Measurements from ENCODE around the gene CR1.
"Not testable (repeated sequence)": the region's sequence is repeated elsewhere in the genome, so short reads cannot be mapped to it uniquely, and the experiment has no call there.

Gene CR1

DNA sequence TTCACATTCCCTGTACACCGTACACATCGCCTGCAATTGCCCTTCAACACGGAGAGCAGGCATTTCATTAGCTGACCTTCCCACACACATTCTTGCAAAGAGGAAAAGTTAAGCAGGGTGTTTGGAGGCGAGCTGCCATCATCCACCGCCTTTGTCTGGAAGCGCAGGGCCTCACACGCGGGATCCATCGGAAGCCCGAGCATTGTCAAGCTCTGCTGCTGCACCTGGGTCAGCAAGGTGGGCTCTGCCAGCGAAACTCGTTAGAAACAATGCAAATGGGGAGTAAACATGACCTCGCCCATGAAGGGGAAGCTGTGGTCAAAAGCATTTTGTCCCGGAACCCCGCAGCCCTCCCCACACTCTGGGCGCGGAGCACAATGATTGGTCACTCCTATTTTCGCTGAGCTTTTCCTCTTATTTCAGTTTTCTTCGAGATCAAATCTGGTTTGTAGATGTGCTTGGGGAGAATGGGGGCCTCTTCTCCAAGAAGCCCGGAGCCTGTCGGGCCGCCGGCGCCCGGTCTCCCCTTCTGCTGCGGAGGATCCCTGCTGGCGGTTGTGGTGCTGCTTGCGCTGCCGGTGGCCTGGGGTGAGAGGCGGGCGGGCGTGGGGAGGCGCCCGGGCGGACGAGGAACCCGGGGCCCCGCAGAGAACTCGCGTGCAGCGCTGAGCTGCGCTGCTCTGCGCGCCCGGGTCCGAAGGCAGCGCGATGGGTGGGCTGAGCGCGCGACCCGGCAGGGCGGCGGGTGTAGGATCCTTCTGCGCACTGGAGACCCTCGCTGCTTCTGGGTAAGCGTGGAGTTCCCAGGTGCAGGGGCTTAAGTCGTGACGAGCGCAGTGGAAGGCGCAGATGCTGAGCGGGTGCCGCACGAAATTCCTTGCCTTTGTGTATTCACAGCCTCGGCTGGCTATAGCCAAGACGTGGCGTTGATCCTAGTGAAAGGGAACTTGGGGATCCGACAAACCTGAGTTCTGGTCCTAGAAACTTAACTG, at the start of gene CR1:
Gene CR1 (plus strand): TSS at position 357 of the 992 bp plus-strand sequence. CDS start 111 bp downstream, at position 468.
- no peak for DNase-seq

DNA sequence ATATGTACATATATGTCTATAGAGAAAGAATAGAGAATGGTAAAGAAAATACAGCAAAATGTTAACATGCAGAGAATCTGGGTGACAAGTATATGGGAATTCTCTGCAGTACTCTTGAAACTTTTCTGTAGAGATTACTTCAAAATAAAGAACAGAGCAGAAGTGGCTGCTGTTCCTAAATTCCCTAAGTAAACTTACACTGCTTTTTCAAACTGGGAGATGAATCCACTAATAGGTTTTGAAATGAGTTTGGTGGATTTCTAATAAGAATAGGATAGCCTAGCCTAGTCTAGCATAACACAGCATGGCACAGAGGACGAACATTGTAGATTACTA, 42.3 kb upstream of the CR1 start:
- DNase-seq, result no peak

DNA sequence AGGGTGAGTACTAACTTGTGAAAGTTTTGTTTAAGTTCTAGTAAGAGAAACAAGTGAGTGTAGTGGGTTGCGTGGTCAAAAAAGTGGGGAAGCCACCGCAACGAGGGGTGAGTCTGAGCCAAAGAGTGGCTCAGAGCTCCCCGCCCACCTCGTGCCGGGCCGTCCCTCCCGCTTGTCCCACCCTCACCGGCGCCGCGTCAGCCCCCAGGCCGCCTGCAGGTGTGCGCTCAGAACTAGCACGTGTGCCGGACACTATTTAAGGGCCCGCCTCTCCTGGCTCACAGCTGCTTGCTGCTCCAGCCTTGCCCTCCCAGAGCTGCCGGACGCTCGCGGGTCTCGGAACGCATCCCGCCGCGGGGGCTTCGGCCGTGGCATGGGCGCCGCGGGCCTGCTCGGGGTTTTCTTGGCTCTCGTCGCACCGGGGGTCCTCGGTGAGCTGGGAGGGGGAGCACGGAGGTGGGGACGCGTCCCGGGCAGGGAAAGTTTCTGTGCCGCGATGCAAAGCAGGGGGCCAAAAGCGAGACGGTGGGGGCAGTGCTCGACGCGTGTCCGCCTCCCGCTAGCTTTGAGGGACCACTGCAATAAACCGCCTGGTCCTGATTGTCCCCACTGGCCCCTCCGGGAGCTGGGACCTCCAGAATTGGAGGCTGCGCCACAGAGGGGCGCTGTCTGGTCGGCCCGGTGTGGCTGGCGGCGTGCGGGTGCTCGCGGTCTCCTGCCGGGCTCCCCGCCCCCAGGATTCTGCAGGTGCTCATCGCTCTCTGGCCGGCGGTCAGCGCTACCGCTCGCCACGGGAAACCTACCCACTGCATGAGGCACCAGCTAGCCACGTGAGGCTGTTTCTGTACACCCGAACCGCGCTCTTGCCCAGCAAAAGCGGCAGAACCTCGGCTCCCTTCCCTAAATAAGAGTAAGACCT, 41.7 kb upstream of the CR1 start, which contains the start of gene CR2:
Gene CR2 (plus strand): TSS at position 283 of the 919 bp plus-strand sequence. CDS start 91 bp downstream, at position 374.
- DNase-seq, result peak; percentile 14

DNA sequence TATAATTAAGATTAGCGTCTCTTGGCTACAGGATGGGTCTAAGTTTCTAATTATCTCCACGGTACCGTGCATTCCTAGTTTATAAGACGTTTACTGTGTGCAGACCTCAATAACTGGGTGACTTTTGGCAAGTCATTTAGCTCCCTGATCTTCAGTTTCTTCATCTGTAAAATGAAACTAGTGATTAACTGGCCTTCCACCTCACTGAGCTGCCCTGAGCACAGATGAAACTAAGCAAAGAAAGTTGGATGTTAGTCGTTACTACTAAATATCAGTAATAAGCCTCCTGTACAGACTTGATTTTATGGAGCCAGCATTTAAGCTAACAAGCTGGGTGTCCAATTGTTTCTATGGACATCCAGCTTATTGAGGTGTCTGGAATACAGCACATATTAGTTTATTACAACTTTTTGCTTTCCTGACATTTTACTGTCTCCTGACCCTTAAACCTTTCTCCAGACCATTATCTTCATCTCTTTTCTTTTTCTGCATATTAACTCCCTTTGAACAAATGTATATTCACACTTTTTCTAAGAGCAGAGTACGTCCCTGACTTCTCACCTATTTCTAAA, 40.7 kb upstream of the CR1 start:
- no peak for DNase-seq

DNA sequence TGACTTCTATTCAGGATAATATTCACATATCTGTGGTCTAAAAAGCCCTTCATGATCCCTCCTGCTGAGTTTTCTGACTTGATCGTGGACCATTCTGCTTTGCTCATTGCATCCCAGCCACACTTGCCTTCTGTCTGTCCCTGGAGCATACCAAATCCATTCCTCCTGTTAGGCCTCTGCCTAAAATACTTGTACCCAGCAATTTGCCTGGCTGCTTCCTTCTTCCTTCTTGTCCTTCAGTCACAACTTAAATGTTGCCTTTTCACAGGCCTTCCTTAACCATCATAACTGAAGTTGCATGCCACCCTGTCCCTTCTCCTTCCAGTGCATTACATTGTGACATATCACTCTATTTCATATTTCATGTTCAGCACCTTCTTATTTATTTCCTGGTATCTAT, 37.5 kb upstream of the CR1 start:
- DNase-seq, result no peak

DNA sequence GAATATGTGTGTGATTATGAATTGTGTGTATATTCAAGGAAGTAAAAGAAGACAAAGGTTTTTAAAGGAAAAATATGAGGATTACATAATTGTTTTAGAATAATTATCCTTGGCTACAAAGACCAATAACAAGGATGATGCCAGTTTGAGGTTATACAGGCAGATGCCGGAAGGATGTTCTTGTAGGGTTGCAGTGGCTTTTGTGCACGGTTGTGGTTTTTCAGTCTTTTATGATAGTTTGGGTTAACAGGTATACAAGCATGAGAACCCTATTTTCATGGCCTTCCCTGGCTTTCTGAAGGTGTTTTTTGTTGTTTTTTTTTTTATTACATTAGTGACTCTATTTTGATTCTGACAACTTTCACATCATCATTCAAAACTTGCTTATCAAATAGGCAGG, 36.9 kb upstream of the CR1 start:
- no peak for DNase-seq

DNA sequence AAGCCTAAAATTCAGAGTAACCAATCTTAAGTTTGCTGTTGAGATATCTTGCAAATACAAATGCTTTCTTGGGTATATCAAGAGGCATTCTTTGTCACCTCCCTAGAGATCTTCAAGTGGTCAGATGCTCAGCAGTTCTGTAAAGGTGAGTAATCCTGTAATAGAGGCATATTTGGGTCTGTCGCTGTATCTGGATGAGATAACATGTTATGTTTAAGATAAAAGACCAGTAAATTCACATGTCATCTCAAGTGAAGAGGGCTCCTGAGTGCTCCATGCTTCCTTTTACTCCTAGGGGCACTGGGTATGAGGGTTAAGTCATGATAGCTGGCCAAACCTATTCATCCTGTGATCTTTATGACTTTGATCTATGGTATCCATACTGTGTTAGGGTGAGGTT, 34.3 kb upstream of the CR1 start:
- no peak for DNase-seq

DNA sequence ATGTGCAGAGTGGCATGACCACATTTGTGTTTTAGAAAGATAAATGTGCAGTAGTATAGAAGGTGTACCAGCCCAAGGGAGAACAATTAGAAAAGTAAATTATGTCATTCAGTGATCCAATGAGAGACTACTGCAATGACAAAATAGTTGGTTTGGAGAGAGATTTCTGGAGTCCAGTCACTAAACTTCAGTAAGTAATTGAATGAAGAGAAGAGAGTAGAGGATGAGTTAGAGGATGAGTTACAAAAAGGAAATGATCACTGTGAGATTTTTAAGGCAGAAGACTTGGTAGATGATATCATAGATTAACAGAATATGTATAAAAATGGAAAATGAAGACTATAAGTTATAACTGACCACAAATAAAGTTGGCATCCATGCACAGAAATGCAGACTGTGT, 33.4 kb upstream of the CR1 start:
- DNase-seq, result no peak

DNA sequence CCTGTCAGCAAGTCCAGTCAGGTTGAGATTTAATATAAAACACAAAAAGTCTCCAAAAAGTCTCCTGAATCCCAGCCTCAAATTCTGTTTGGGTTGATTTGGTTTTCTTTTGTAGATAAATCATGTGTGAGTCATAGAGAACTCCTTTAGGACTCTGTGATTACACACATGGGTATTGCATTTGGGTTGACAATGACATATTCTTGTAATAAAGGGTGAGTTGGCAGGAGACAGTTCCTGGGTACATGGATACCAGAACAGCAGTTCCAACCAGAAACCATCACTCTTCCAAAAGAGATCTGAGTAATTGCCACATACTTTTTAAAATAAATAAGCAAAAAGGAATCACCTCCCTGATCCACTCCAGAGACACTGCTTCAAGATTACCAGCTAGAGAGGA, 32.9 kb upstream of the CR1 start:
- DNase-seq, result no peak

DNA sequence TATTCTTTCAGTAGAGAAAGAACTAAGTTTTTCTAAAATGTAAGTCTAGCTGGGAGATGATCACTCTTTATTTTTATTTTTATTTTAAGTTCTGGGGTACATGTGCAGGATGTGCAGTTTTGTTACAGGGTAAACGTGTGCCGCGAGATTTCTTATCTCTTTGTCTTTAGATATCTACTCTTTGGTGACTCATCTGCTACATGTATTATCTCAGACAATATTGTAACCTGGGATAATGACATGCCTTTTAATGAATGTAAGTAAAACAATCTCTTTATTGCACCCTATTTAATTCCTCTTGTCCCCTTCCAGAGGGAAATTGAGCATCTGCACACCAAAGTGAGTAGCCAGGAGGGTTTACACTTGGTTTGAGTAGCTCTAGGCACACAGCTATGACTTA, 32.4 kb upstream of the CR1 start:
- DNase-seq, result no peak

DNA sequence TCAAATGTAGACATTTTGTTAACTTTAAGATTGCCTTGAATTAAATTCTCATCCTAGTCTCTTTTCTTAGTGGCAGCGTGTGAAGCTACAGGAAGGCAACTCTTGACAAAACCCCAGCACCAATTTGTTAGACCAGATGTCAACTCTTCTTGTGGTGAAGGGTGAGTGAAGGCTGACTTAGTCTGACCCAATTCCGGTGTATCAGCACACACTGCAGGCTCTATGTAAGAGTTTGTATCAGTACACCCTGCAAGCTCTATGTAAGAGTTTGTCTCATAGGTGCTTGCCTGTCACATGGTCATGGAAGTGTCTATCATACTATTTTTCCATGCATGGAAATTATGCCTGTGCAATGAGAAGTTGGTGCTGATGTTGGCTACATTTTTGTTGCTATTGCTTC, 25.0 kb upstream of the CR1 start:
- DNase-seq, result no peak

DNA sequence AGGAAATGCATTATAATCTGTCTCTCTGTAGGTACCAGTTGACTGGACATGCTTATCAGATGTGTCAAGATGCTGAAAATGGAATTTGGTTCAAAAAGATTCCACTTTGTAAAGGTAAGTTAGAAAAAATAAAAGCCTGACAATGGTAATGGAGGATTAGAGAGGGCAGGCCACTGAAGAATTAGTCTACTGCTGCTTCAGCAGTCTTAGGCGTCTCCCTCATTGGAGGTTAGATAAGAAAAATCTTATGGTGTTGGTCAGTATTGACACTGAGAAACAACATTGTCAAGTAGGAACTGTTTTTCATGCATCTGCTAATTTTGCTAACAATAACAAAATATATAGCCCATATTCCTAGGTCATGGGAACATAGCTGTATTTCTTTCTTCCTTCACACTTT, 21.7 kb upstream of the CR1 start:
- DNase-seq, result no peak

DNA sequence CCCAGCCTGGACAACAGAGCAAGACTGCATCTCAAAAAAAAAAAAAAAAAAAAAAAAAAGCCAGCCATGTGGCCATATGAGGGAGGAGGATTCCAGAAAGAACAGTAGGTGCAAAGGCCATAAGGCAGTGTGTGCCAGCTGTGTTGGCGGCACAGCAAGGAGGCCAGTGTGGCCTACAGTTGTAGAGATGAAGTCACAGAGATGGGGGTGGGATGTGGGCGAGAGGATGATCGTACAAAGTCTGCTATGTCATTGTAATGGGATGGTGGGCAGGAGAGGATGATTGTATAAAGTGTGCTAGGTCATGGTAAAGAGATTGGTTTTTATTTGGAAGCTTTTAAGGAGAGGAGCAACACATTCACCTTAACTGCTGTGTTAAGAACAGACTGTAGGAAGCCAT, 9.8 kb upstream of the CR1 start:
- DNase-seq, result no peak

DNA sequence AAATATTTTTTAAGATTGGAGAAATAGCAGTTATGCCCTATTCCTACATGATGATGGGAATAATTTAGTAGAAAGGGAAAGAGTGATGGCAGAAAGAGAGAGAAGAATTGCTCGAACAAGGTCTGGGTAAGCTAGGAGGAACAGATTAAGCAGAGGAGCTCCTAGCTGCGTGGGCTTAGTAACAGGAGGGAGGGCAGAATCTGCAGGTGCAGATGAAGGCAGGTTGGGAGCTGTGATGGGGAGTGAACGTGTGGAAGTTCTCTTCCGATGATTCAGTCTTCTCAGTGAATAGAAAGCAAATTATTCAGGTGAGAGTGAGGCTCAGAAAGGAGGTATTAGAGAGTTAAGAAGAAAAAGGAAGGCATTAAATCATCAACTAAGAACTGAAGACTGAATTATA, 8.3 kb upstream of the CR1 start:
- DNase-seq, result no peak

DNA sequence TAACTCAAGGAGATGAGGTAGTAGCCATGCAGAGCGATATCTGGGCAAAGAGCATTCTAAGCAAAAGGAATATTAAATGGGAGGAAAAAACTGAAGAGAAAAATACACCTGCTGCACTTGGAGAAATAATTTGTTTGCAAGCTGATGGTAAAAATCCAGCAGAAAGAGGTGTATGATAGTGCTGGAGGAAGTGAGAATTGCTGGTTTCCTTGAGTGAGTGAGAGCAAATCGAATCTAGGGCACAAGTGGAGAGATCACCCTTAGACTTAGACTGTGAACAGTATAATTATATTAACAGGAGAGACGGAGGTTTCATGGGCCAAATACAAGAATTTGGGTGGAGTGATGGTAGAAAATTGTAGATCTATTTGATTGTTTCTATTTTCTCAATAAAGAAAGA, 2.7 kb upstream of the CR1 start:
- no peak for DNase-seq

DNA sequence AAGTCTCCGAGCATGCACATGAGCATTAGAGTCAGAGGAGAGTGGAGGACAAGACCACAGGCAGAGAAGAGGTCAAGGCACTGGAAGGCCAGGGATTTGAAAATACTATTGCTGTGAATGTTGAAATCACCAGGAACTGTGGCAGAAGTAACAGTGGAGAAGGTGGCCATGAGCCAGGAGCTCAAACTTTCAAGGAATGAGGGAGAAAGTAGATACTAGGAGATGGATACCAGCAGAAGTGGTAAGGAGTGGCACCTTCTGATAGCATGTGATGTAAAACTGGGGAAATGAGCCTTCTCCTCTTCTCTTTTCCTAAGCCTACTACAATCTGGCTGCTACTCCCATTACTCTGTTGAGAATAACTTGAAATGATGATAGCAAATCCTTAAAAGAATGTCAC, 1.8 kb upstream of the CR1 start:
- DNase-seq, result no peak

DNA sequence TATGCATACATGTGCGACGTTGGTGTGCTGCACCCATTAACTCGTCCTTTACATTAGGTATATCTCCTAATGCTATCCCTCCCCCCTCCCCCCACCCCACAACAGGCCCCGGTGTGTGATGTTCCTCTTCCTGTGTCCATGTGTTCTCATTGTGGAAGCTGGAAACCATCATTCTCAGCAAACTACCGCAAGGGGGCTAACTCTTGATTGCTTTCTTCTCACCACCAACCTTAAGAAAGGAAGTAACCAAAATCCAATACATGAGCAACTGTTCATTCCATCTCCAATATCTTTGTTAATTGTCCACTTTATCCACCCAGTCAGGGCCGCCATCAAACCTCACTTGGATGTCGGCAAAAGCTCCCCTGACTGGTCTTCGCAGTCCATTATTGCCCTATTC, 676 bp upstream of the CR1 start:
- DNase-seq, result not testable (repeated sequence)

DNA sequence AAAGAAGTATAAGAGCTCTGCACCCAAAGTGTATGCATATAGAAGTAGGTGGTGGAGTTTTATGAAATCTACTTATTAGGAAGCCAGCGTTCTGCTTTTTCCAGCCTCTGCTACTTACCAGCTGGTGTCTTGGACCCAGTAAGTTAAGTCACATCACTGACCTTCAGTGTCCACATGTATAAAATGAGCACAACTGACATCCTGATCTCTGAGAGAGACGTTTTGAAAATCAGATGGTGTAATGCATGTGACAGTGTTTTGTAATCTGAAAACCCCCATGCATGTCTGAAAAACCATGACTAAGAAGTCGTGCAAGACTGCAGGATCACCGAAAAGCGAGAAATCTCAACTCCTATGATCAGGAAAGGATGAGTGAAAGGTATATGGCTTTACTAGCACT, 2.0 kb downstream of the CR1 start:
- DNase-seq, result no peak

DNA sequence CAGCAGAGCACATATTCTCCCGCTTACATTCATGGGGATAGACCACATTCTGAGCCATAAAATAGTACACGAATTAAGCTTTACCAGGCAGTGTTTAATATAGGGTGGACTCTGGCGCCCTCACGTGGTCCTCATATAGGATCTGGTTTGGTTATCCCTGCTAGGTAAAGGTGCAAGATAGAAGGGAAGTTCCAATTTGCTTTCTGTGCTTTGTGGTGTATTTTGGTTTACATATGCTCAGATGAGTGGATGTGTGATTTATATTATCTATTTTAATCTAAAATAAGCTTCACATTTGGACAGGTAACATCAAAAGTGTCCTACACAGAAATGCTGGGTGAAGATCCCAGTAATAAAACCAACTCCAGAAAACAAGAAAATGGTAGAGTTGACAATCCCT, 3.6 kb downstream of the CR1 start:
- DNase-seq, result peak; percentile 77

DNA sequence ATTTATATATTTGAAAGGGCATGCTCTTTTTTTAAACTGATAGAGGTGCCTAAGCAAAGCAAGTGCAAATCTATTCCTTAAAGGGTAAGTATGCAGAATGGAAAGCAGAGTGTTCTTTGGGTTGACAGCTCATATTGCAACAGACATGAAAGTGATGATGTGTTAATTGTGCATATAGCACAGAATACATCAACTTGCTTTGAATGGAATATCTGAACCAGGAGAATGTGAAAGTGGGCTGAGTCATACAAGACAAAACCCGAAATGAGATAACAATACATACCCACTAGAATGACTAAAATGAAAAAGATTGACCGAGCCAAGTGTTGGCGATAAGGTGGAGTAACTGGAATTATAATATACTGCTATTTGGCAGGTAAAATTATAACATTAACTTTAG, 4.3 kb downstream of the CR1 start:
- no peak for DNase-seq

DNA sequence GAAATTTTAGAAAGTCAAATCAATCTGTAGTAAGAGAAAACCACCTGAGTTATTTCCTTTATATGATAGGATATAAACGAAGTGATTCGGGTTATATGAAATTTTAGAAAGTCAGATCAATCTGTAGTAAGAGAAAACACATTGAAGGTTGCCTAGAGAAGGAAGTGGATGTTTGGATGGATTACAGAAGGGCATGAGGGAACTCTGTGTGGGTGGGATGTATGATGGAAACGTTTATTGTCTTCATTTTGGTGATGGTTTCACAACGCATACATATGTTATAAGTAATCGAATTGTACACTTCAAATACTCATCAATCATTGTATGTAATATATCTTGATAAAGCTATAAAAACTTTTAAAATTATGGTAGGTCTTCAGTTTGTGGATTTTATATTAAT, 5.1 kb downstream of the CR1 start:
- DNase-seq, result no peak

DNA sequence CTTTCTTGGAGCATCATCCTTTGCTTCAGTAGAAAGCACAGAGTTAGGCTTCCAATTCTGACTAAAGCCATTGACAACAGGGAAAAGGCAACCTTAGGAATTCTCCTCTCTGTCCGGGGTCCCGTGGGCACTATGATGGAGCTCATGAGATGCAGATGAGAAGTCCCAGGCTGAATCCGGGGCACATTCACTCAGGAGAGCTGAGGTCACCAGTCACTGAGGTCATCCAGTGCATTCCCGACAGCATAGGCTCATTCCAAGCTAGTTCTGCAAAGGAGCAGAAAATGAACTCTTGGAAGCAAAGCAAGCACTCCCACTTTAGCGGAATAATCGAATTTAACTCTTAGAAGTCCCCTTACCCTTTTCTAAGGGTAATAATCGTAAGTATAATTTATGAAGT, 6.8 kb downstream of the CR1 start:
- no peak for DNase-seq

DNA sequence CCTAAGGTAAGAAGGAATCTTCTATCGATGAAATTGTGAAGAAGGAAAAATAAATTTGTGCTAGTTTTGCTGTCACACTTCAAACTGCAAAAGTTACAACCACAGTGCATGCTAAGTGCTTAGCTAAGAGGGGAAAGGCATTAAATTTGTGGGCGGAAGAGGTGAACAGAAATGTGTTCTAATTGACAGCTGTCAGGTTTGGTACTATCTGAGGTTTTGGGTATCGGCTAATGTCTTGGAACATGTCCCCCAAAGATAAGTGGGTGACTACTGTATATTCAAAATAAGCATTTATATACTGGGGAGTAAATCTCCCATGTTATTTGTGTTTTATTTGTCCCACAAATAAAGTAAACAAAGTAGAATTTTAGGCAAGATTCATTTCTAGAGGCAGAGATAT, 8.0 kb downstream of the CR1 start:
- no peak for DNase-seq

DNA sequence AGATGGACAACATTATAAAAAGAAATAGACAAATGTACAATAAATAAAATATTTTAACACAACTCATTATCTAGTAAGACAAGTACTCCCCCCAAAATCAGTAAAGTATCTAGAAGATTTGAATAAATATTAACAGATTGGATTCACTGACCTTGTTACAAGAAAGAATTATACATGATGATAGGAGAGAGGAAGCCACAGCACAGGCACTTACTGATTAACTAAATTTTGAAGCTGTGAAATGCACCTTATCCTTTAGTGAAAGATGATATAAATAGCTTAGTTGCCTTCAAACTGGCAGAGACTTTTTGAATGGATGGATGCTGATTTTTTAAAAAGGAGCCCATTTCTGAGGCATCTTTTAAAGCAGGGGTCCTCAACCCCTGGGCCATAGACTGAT, 8.5 kb downstream of the CR1 start:
- DNase-seq, result no peak

All from DMS153 (cell line).